HL-60/S4 treated with phorbol 12-myristate 13-acetate at 8.2 ng/mL for 4 days and 3 days (cell line): ENCODE measurements around the gene ARHGAP12.

Source experiments
- in situ Hi-C: fragments of 300-500 bp; cut with MboI; formaldehyde crosslinking; loops from 2 replicates; pipeline ENCODE4 v1.15.0; 2022; ENCODE audit warnings: low sequenced_read_pairs

Gene ARHGAP12

GRCh38 chr10:31883397-31883796, 45.2 kb downstream of the ARHGAP12 start:
- in situ Hi-C loops, result no loop called here

DNA sequence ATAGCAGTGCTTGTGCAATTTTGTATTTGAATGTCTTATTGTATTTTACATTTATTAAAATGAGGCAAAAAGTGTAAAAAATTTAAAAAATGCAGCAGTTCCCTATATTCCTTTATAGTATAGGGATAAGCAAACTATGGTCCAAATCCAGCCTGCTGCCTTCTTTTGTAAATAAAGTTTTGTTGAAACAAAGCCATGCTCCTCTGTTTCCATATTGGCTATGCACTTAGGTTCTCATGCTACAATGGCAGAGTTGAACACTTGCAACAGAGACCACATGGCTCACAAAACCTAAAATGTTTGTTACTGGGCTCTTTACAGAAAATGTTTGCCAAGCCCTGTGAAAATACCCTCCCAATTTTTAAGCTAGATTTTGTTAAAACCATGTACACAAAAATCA, 50.1 kb downstream of the ARHGAP12 start:
- in situ Hi-C loops, result no loop called here

DNA sequence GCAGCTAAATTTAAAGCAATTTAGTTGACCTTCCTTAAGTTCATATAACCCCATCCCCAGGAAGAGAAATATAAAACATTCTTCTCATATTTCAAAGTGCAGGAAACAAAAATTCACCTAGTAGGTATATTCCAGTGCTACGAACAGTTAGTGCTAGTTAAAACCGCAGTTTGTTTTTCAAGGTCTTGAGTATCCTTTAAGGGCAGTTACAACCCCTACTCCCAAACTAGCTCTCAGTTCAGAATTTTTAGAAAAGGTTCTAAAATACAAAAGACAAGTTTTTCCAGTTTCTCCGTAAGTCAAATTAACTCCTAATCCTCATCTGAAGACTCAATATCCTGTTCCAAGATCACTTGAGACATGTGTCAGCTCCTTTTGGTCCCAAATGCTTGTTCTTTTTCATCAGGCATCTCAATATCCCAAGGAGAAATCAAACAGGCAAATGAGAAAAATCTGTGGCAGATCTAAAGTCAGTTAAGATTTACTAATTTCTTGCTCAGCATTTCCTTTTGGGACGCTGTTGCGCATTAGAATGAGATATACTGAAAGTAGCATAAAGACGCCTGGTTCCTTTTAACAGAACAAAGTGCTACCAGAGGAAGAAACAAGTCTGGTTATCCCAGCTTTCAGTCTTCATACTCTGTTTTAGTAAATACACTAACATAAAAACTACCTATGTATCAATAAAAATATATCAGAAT, 51.8 kb downstream of the ARHGAP12 start:
- in situ Hi-C loops, result no loop called here

GRCh38 chr10:31875608-31876007, 53.0 kb downstream of the ARHGAP12 start:
- in situ Hi-C loops, result no loop called here

DNA sequence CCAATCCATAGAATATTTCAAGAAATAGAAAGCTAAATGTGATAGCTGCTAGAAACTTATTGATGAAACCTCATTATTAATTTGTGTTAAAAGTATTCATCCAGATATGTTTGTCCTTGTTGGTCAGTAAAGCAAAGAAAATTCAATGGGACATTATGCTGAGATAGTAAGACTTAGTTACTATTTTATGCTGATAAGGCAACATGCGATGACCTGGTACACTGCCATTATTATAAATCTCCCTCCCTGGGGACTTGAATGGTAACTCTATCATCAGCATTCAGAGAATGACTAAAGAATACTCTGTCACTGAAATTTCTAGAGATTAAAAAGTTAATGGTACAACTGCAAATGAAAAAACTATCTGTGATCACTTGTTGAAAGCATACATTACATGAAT, 54.9 kb downstream of the ARHGAP12 start:
- in situ Hi-C loops, result no loop called here

- in situ Hi-C loops, result no loop called here
These were observed 57.2 kb downstream of the ARHGAP12 start for GRCh38 chr10:31871266-31872065.

- in situ Hi-C loops, result no loop called here
These were observed 61.0 kb downstream of the ARHGAP12 start for GRCh38 chr10:31867646-31868045.

DNA sequence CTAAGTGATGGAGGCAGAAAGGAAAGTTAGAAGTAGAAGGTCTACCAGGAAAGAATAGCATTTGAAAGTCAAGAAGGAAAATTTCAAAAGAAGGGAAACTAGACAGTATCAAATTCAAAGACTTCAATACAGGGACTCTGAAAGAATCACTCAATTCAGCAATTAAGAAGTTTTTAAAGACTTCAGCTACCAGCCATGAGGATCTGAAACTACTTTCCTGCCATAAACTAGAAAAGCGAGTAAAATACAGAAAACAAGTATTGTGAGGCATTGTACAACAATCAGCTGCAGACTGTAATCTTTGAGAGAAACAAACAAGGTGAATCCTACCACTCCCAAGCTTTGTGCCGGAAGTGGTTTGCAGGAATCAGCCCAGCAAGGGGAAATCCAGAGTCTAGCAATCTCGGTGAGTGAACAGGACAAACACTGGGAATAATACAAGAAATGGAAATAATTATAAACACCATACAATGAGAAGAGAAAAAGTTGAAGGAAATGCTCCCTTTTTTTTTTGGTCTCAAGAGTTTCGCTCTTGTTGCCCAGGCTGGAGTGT, 62.4 kb downstream of the ARHGAP12 start:
- in situ Hi-C loops, result no loop called here

DNA sequence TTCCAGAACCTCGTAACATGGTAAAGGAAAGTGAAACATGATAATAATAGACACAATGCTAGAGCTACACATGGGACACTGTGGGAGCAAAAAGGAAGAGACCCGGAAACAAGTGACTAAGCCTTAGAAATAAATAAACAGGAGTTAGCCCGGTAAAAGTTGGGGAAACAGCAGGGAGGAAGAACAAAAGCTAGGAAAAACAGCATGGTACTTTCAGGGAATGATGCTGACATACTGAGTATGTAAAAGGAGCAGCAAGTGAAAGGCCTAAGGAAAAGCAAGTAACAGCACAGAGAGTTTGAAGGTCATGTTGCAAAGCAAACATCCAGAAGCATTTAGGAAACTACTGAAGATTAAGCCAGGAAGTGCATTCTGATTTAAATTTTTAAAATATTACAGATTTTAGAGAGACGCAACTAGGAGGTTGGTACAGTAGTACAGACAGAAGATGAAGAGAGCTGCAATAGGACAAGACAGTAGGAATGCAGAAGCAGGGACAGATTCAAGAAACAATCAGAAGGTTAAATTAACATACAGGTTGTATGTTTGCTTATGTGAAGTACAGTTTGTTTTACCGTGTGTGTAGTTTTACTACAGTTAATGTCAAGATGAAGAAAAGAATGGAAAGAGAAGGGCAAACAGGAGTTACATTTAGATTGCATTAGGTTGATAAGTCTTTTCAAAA, 63.7 kb downstream of the ARHGAP12 start:
- in situ Hi-C loops, result no loop called here

DNA sequence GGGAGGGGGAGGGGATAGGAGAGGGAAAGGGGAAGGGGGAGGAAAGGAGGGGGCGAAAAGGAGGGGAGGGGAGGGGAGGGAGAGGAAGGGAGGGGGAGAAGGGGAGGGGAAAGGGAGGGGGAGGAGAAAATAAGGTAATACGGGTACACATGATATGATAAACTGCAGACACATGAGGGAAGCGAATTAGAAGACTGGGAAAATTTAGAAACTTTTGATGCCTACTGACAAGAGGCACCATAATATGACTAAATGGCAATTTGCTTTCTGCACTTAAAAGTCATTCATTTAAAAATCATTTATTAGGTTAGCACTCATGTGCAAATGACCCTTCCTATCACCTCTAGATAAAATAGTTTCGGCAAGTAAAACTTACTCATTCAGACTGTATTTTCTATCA, 73.6 kb downstream of the ARHGAP12 start:
- in situ Hi-C loops, result no loop called here

GRCh38 chr10:31853629-31854028, 75.0 kb downstream of the ARHGAP12 start:
- in situ Hi-C loops, result no loop called here

DNA sequence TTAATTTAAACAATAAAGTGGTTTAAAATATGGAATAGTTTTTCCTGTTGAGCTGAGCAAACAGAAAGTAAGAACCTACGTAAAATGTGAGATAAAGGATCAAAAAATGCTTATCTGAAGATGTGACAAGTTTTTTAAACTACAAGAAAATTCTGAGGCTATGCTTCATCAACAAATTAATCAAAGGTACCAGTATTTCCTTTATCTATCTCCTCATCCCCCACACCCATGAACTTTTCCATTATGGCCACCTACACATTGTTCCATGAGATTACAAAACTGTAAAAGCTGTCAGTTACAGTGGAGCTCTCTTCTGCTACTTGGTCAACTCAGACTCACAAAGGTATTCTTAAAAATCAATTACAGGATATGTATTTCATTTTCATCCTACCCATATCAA, 77.4 kb downstream of the ARHGAP12 start:
- in situ Hi-C loops, result no loop called here

DNA sequence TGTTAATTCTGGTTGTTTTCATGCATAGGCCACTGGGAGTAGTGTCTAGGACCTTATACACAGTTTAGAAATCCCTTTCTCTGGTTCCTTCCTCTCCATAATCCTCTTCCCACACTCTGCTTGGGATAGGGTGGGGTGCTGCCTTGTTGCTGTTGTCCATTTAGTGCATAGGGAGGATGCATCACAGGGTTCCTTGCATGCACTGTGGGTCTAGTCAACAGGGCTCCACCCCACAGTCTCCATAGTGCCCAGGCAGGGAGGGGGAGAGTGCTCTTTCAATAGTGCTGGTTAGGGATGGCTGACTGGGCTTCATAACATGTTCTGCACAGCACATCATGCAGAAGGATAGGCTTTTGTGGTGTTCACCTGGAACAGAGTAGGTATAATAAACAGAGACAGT, 81.1 kb downstream of the ARHGAP12 start:
- in situ Hi-C loops, result loop anchor here (25.0 kb wide), 1 partner anchor 365 kb away; no protein-coding TSS in a partner anchor

GRCh38 chr10:31838709-31839108, 89.9 kb downstream of the ARHGAP12 start:
- in situ Hi-C loops, result loop anchor here (25.0 kb wide), 1 partner anchor 374 kb away; no protein-coding TSS in a partner anchor

DNA sequence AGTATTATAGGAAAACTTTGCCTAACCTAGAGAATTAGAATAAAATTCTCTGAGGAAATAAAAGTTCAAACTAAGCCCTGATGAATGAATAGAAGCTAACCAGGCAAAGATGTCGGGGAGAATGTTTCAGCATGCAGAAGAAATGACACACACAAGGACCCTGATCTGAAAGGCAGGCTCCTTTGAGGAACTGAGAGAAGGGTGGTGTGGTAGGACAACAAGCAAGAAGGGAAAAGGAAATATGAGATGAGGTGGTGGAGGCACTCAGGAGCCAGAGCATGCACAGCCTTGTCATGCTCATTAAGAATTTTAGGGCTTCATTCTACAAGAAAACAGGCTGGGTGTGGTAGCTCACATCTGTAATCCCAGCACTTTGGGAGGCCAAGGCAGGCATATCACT, 90.6 kb downstream of the ARHGAP12 start:
- in situ Hi-C loops, result loop anchor here (25.0 kb wide), 1 partner anchor 374 kb away; no protein-coding TSS in a partner anchor

DNA sequence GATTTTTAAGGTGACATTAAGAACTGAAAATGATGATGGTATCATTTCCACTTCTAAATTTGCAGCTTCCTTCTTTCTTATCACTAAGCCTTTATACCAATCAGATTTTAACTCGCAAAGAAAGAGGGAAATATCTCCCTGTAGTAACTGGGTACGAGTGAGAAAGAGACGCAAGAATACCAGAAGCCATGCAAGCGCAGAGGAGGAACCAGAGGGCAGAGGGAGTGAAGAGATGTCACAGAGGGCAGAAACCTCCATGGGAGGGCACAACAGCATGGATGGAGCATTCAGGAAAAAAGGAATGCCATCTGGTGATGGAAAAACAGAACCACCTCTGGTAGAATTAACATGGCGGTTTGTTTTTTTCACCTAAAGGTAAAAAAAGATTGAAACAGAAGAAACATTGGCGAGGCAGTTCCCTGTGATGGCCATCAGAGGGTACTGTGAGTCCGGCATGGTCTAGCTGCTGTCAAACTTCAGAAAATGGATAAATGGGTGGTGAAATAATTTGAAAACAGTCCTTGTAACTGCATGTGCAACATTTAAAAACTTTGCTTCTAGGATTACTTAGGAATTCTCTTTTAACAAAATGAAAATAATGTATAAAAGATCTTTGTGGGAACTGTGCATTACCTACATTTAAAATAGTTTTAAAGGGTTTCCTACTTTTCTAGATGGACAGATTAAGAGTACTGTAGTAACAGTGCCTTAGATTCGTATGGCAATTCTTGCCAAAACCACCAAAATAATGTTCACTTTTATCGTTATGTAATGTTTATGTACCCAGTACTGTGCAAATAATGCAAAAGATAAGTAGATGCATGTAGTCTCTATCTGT, 91.8 kb downstream of the ARHGAP12 start:
- in situ Hi-C loops, result loop anchor here (25.0 kb wide), 1 partner anchor 376 kb away; no protein-coding TSS in a partner anchor

- in situ Hi-C loops, result loop anchor here (25.0 kb wide), 1 partner anchor 379 kb away; no protein-coding TSS in a partner anchor
These were observed 94.9 kb downstream of the ARHGAP12 start for GRCh38 chr10:31833753-31834152.

- in situ Hi-C loops, result loop anchor here (25.0 kb wide), 1 partner anchor 380 kb away; no protein-coding TSS in a partner anchor
These were observed 96.4 kb downstream of the ARHGAP12 start for GRCh38 chr10:31832261-31832660.

- in situ Hi-C loops, result loop anchor here (25.0 kb wide), 1 partner anchor 381 kb away; no protein-coding TSS in a partner anchor
These were observed 97.7 kb downstream of the ARHGAP12 start for GRCh38 chr10:31830887-31831286.

DNA sequence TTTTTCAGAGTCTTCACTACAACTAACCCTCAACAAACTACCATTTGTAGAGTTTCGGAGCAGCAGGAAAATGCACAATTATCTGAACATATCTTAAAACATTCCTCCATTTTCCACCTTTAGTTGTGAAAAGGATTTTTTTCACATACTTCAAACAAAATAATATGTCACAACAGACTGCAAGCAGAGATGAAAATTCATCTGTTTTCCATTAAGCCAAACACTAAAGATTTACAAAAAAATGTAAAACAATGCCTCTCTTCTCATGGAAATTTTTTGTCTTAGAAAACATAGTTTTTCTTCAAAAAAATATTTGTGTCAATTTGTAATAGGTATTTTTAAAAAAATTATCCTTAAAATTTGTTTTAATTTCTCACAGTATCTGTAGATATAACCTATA, 98.9 kb downstream of the ARHGAP12 start:
- in situ Hi-C loops, result loop anchor here (25.0 kb wide), 1 partner anchor 383 kb away; no protein-coding TSS in a partner anchor
